ENCODE measurements around the gene PCNX3. TPM values are rescaled to one million over a fixed set of nuclear protein-coding genes. Genes with fewer than 3 reads are reported as not detected.

PCNX3 gene
- total and polyA plus RNA-seq, 2 of the 13 experiments (the other 11 are each of a cell fraction or from before 2014, with no cell fraction given) = 16.2 to 23.0 TPM

DNA sequence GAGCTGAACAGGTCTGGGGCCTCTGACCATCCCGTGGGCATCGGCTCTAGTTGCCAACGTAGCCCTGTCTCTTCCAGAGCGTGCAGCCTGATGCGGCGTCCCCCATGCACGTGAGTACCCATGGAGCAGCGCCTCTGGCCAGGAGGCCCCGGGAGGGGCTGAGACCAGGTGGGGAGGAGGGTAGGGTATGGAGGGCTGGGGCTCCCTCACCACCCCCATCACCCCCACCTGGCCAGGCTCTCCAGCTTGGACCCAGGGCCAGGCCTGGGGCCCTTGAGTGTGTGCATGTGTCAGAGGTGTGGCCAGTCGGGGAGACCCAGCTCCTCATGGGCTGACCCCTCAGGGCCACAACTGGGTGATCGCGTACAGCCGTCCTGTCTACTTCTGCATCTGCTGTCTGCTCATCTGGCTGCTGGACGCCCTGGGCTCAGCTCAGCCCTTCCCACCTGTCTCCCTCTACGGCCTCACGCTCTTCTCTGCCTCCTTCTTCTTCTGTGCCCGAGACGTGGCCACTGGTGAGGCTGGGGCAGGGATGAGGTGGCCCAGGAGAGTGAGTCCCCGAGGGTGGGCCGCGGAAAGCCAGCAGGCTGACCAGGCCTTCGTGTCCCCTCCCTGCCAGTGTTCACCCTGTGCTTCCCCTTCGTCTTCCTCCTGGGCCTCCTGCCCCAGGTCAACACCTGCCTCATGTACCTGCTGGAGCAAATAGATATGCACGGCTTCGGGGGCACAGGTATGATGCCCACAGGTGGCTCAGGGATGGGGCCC lies 8.5 kb downstream of the PCNX3 start:
- Histone ChIP-seq H3K4me1 (ENCODE audit: insufficient read depth, low read length) (peaks cover 6% of the 10 kb centered on the region; the same call in 1 of the 2 replicates), H3K4me2 (ENCODE audit: low read depth, low read length) (no peak overlapping the region), H4K20me1 (ENCODE audit: insufficient read depth, low read length) (no peaks in the 10 kb centered on the region), H3K9me3 (ENCODE audit: low read length) (no peaks in the 10 kb centered on the region), H3K4me3 (replicated peaks in 1 of 3; ENCODE audit: insufficient read depth in 1 of 3, low read depth in 2 of 3, low read length in 3 of 3) (no peak overlapping the region), H3K36me3 (replicated peaks in 1 of 2; ENCODE audit: control insufficient read depth in 1 of 2, insufficient read depth in 2 of 2, low read length in 2 of 2) (peaks cover 32 to 75% of the 10 kb centered on the region in 2 experiments), H3K79me2 (ENCODE audit: insufficient read depth, low read length) (peaks cover 3% of the 10 kb centered on the region), H3K9ac (ENCODE audit: insufficient read depth, low read depth, low read length) (no peak overlapping the region), H3K27me3 (ENCODE audit: control insufficient read depth in 1 of 2, insufficient read depth in 2 of 2, low read length in 2 of 2) (no peaks in the 10 kb centered on the region), H3K27ac (ENCODE audit: extremely low read length, insufficient read depth, low read length) (no peak overlapping the region), H2AFZ (ENCODE audit: low read length) (no peak overlapping the region)
- BruUV-seq (replicated peaks) = no TSS peak
- WGBS (ENCODE audit: low lambda C conversion rate) = 96% methylated on average over 17 of the region's 25 CpGs
- FAIRE-seq (no peak), DNase-seq (ENCODE audit: low spot score) (no peak), ATAC-seq (no peak)
- POLR2A ChIA-PET = interaction anchor here (0.8 kb wide), 1 partner anchor 14 kb away, joined by 3 read pairs; no protein-coding TSS in a partner anchor
- intact Hi-C loops (cut with micrococcal nuclease; ENCODE audit: unreplicated experiment) (no loop called here), in situ Hi-C loops (cut with HindIII; ENCODE audit: extremely low pct_ligation_motif_present, low pct_unique_long_range_greater_than_20kb) (no loop called here)
- CTCF ChIA-PET (ENCODE audit: low intra/inter-chr PET ratio, low total read pairs) = no interaction called here
- TF ChIP-seq TFE3 (CRISPR knock-in tag; IDR thresholded peaks at IDR 0.05) = no peak
- no peak for TF ChIP-seq ZSCAN22 (CRISPR knock-in tag; IDR thresholded peaks at IDR 0.05)
- TF ChIP-seq FOXP1 (IDR thresholded peaks at IDR 0.05) = no peak
- TF ChIP-seq FOXP1 (CRISPR knock-in tag; IDR thresholded peaks at IDR 0.05) = no peak
- TF ChIP-seq SETDB1 (CRISPR knock-in tag; IDR thresholded peaks at IDR 0.05; ENCODE audit: borderline replicate concordance) = no peak
- TF ChIP-seq MEF2D (CRISPR knock-in tag; IDR thresholded peaks at IDR 0.05) = no peak
- TF ChIP-seq NR2F2 (IDR thresholded peaks at IDR 0.05; ENCODE audit: borderline replicate concordance, low read depth) = no peak
- TF ChIP-seq ZNF749 (CRISPR knock-in tag; IDR thresholded peaks at IDR 0.05; ENCODE audit: borderline replicate concordance) = no peak
- TF ChIP-seq, protein P1, sequence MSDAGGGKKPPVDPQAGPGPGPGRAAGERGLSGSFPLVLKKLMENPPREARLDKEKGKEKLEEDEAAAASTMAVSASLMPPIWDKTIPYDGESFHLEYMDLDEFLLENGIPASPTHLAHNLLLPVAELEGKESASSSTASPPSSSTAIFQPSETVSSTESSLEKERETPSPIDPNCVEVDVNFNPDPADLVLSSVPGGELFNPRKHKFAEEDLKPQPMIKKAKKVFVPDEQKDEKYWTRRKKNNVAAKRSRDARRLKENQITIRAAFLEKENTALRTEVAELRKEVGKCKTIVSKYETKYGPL (CRISPR knock-in tag; IDR thresholded peaks at IDR 0.05) = no peak
- TF ChIP-seq ZSCAN20 (CRISPR knock-in tag; IDR thresholded peaks at IDR 0.05; ENCODE audit: borderline replicate concordance) = no peak
- no peak for TF ChIP-seq ZNF121 (CRISPR knock-in tag; IDR thresholded peaks at IDR 0.05)
- no peak for TF ChIP-seq ZNF75D (CRISPR knock-in tag; IDR thresholded peaks at IDR 0.05; ENCODE audit: borderline replicate concordance)
- TF ChIP-seq HNRNPK (IDR thresholded peaks at IDR 0.05; ENCODE audit: low read depth, low read length, poor library complexity, severe bottlenecking) = no peak
- TF ChIP-seq ZMYM2 (CRISPR knock-in tag; IDR thresholded peaks at IDR 0.05) = no peak
- peak; percentile 50; the same call in 1 of the 2 replicates for TF ChIP-seq RBFOX2 (IDR thresholded peaks at IDR 0.05; ENCODE audit: low read depth, low read length)
- TF ChIP-seq AGO2 (optimal IDR thresholded peaks at IDR 0.05; ENCODE audit: low read depth, low read length) = peak; percentile 70
- no peak for TF ChIP-seq ZBTB42 (CRISPR knock-in tag; IDR thresholded peaks at IDR 0.05)
- 0 out of 4 replicates have a peak, but pooled peaks of 1 of the 2 experiments have one; percentile 5 for TF ChIP-seq POLR2A (IDR thresholded peaks at IDR 0.05; ENCODE audit: insufficient read depth in 1 of 2, low read depth in 2 of 2, low read length in 2 of 2)
- no peak for TF ChIP-seq ZNF446 (CRISPR knock-in tag; IDR thresholded peaks at IDR 0.05)
- no peak for TF ChIP-seq MEIS1 (CRISPR knock-in tag; IDR thresholded peaks at IDR 0.05; ENCODE audit: borderline replicate concordance)
- TF ChIP-seq, protein P2, sequence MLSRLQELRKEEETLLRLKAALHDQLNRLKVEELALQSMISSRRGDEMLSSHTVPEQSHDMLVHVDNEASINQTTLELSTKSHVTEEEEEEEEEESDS (CRISPR knock-in tag; IDR thresholded peaks at IDR 0.05; ENCODE audit: borderline replicate concordance) = no peak
- TF ChIP-seq HHEX (CRISPR knock-in tag; IDR thresholded peaks at IDR 0.05) = no peak
